Esophagus muscularis mucosa (tissue), 4 donors: Measurements from ENCODE around the gene CNKSR1.

Source experiments
- CTCF ChIP-seq, 3 experiments: fragments of 200-600 bp in 2 of 3; fragments of 450-650 bp in 1 of 3; sonication (generic) in 2 of 3; IDR thresholded peaks; one replicate each; pipeline ENCODE4 v1.5.1; 2017 to 2019; ENCODE audit warnings: antibody characterized with exemption in 3 of 3, mild to moderate bottlenecking in 2 of 3, moderate library complexity in 1 of 3
- EP300 ChIP-seq: sonication (generic); formaldehyde crosslinking; IDR thresholded peaks from one replicate; pipeline ENCODE4 v1.6.1; 2017; ENCODE audit warnings: antibody characterized with exemption
- POLR2A ChIP-seq: fragments of 450-650 bp; IDR thresholded peaks from one replicate; pipeline ENCODE4 v1.6.1; 2017; ENCODE audit warnings: antibody characterized with exemption, moderate library complexity, mild to moderate bottlenecking, low read depth
- POLR2AphosphoS5 ChIP-seq, 2 donors: sonication (generic); formaldehyde crosslinking; IDR thresholded peaks; one replicate each; pipeline ENCODE4 v1.6.1; 2017; ENCODE audit warnings: antibody characterized with exemption in 2 of 2

GRCh38 chr1:26164036-26164860 is 13.0 kb upstream of the CNKSR1 start:
- TF ChIP-seq POLR2A (no peak), EP300 (no peak), CTCF (IDR thresholded peaks at IDR 0.05) (peak; percentile 65 to 89 (median 81)), POLR2AphosphoS5 (IDR thresholded peaks at IDR 0.05) (no peak)
